IMR-90 (cell line): ENCODE data around the gene ZNF618. TPM values are rescaled to one million over a fixed set of nuclear protein-coding genes. Genes with fewer than 3 reads are reported as not detected.

Source experiments
- ATAC-seq: fragments of 200-7000 bp; cut with Tn5 transposase; 2 replicates; pipeline ENCODE4 v1.9.1; 2020; ENCODE audit warnings: low read depth, mild to moderate bottlenecking, moderate library complexity
- BruUV-seq: library from RNA; stranded (reverse); fragments of 400-500 nt; replicated peaks from 2 replicates; lab custom pipeline; 2021; lab: Mats Ljungman, UMichigan
- CTCF ChIA-PET: fragments of 300-600 bp; formaldehyde crosslinking; extraction: SDS; loops from one replicate; lab custom pipeline; 2021; ENCODE audit warnings: antibody characterized with exemption; lab: Yijun Ruan, JAX
- POLR2A ChIA-PET: fragments of 300-600 bp; sonication (Branson Sonifier 250); formaldehyde crosslinking; loops from one replicate; lab custom pipeline; 2022; ENCODE audit warnings: antibody characterized with exemption; ENCODE audit not compliant: unreplicated experiment; lab: Charles Lee
- DNase-seq: peaks from one replicate; pipeline ENCODE4 v3.0.0; 2013
- H2AFZ ChIP-seq: replicated peaks from 2 replicates; pipeline ENCODE3; 2013; ENCODE audit warnings: low read length, mild to moderate bottlenecking; ENCODE audit not compliant: poor library complexity
- H2AK5ac ChIP-seq: 2 replicates; pipeline ENCODE4 v1.6.1; 2013; ENCODE audit warnings: low read depth, low read length, inconsistent platforms
- H2AK9ac ChIP-seq: replicated peaks from 2 replicates; pipeline ENCODE3; 2013; ENCODE audit warnings: mild to moderate bottlenecking, low read depth, low read length, moderate library complexity; ENCODE audit not compliant: poor library complexity
- H2BK120ac ChIP-seq: 2 replicates; pipeline ENCODE4 v1.6.1; 2013; ENCODE audit warnings: low read depth, low read length, inconsistent platforms
- H2BK15ac ChIP-seq: 3 replicates; pipeline ENCODE4 v1.6.1; 2013; ENCODE audit warnings: low read depth, low read length, inconsistent platforms
- H2BK20ac ChIP-seq: 2 replicates; pipeline ENCODE4 v1.6.1; 2013; ENCODE audit warnings: low read depth, mild to moderate bottlenecking, inconsistent platforms, low read length, moderate library complexity
- H2BK5ac ChIP-seq: 2 replicates; pipeline ENCODE4 v1.6.1; 2013; ENCODE audit warnings: mild to moderate bottlenecking, low read depth, low read length, inconsistent platforms; ENCODE audit not compliant: poor library complexity, severe bottlenecking
- H3K14ac ChIP-seq: replicated peaks from 2 replicates; pipeline ENCODE4 v1.6.1; 2013; ENCODE audit warnings: low read depth, low read length, inconsistent platforms
- H3K18ac ChIP-seq: 2 replicates; pipeline ENCODE4 v1.6.1; 2013; ENCODE audit warnings: low read depth, low read length, control low read depth
- H3K23ac ChIP-seq: 2 replicates; pipeline ENCODE4 v1.6.1; 2013; ENCODE audit warnings: low read depth, low read length, inconsistent platforms
- H3K27ac ChIP-seq: 2 replicates; pipeline ENCODE4 v1.5.1; 2013; ENCODE audit warnings: mild to moderate bottlenecking, control low read depth, low read length; ENCODE audit not compliant: insufficient read depth
- H3K27me3 ChIP-seq: 2 replicates; pipeline ENCODE4 v1.6.1; 2013; ENCODE audit warnings: low read length; ENCODE audit not compliant: control insufficient read depth, insufficient read depth
- H3K36me3 ChIP-seq: 2 replicates; pipeline ENCODE4 v1.6.1; 2013; ENCODE audit warnings: low read length, mixed read lengths; ENCODE audit not compliant: control insufficient read depth, insufficient read depth
- H3K4ac ChIP-seq: 2 replicates; pipeline ENCODE4 v1.6.1; 2013; ENCODE audit warnings: low read depth, low read length, inconsistent platforms
- H3K4me1 ChIP-seq: 2 replicates; pipeline ENCODE4 v1.6.1; 2013; ENCODE audit warnings: low read length, mixed read lengths; ENCODE audit not compliant: control insufficient read depth, insufficient read depth
- H3K4me2 ChIP-seq: 2 replicates; pipeline ENCODE4 v1.6.1; 2013; ENCODE audit warnings: low read depth, mild to moderate bottlenecking, control low read depth, low read length, moderate library complexity
- H3K4me3 ChIP-seq: 2 replicates; pipeline ENCODE4 v1.5.1; 2013; ENCODE audit warnings: low read depth, mild to moderate bottlenecking, control low read depth, low read length, moderate library complexity; ENCODE audit not compliant: insufficient read depth
- H3K56ac ChIP-seq: 2 replicates; pipeline ENCODE4 v1.6.1; 2013; ENCODE audit warnings: low read length, inconsistent platforms; ENCODE audit not compliant: insufficient read depth; ENCODE audit errors: extremely low read depth
- H3K79me1 ChIP-seq, 2 experiments: 2 replicates each; pipeline ENCODE4 v1.6.1; 2013; ENCODE audit warnings: low read length in 2 of 2, inconsistent platforms in 1 of 2, low read depth in 1 of 2
- H3K9ac ChIP-seq: 2 replicates; pipeline ENCODE4 v1.6.1; 2013; ENCODE audit warnings: low read depth, low read length, control low read depth
- H3K9me1 ChIP-seq: 2 replicates; pipeline ENCODE4 v1.6.1; 2013; ENCODE audit warnings: low read length, inconsistent platforms; ENCODE audit not compliant: insufficient read depth
- H3K9me3 ChIP-seq: 2 replicates; pipeline ENCODE4 v1.6.1; 2013; ENCODE audit warnings: low read length; ENCODE audit not compliant: control insufficient read depth, insufficient read depth
- H4K20me1 ChIP-seq: 2 replicates; pipeline ENCODE4 v1.6.1; 2013; ENCODE audit warnings: low read length, inconsistent platforms; ENCODE audit not compliant: insufficient read depth
- H4K5ac ChIP-seq: 2 replicates; pipeline ENCODE4 v1.6.1; 2013; ENCODE audit warnings: mild to moderate bottlenecking, low read depth, low read length, control low read depth
- H4K8ac ChIP-seq, 2 experiments: 2 replicates each; pipeline ENCODE4 v1.6.1; 2013; ENCODE audit warnings: low read depth in 2 of 2, low read length in 2 of 2, control low read depth in 1 of 2, inconsistent platforms in 1 of 2
- H4K91ac ChIP-seq: 2 replicates; pipeline ENCODE4 v1.6.1; 2013; ENCODE audit warnings: low read depth, low read length, inconsistent platforms; ENCODE audit not compliant: insufficient read depth
- ELK1 ChIP-seq: fragments of 150-350 bp; IDR thresholded peaks from 2 replicates; pipeline ENCODE4 v1.6.1; 2016; ENCODE audit warnings: low read depth, mild to moderate bottlenecking, low read length, moderate library complexity, borderline replicate concordance
- MAZ ChIP-seq: IDR thresholded peaks from 2 replicates; pipeline ENCODE4 v1.6.1; 2012; ENCODE audit warnings: low read depth, mild to moderate bottlenecking, low read length, improper control_type of control experiment, moderate library complexity, borderline replicate concordance
- RFX5 ChIP-seq: IDR thresholded peaks from 2 replicates; pipeline ENCODE4 v1.8.0; 2012; ENCODE audit warnings: low read depth, mild to moderate bottlenecking, low read length, moderate library complexity
- dilution Hi-C: fragments of 300-500 bp; cut with HindIII; formaldehyde crosslinking; loops from one replicate; pipeline ENCODE4 v1.14.3; 2018; ENCODE audit warnings: low sequenced_read_pairs; ENCODE audit not compliant: unreplicated experiment
- in situ Hi-C: fragments of 300-500 bp; cut with MboI; formaldehyde crosslinking; loops from 3 replicates; pipeline ENCODE4 v1.14.3; 2019; ENCODE audit warnings: low sequenced_read_pairs, inconsistent platforms, mixed read lengths
- intact Hi-C: fragments of 100-400 bp; cut with micrococcal nuclease; formaldehyde crosslinking; loops from 2 replicates; pipeline ENCODE4 v1.10.0; 2022
- polyA plus RNA-seq, 3 experiments: library from polyadenylated mRNA; depleted of rRNA; stranded (reverse); fragments of >200 nt; gene quantifications; 2 replicates each; pipeline ENCODE4 v1.2.3, GENCODE V29; 2012; ENCODE audit warnings: low replicate concordance in 1 of 3
- total RNA-seq: library from RNA; depleted of rRNA; stranded (reverse); fragments of >200 nt; gene quantifications from 2 replicates; pipeline ENCODE4 v1.2.3, GENCODE V29; 2012
- TF ChIP-seq, protein P1 (sequence below): fragments of 150-350 bp; IDR thresholded peaks from 2 replicates; pipeline ENCODE4 v1.6.1; 2017; ENCODE audit warnings: mild to moderate bottlenecking, antibody characterized with exemption, low read length, low read depth

The ZNF618 gene
- total and polyA plus RNA-seq, 2 of the 4 experiments (the other 2 are of a cell fraction), result 8.2 to 9.4 TPM

GRCh38 chr9:114014044-114014443, 137.9 kb downstream of the ZNF618 start:
- H2AK5ac ChIP-seq, result no peak overlapping the region
- no peak overlapping the region for H3K27ac ChIP-seq
- H2BK120ac ChIP-seq, result no peak overlapping the region
- no peak overlapping the region for H3K18ac ChIP-seq
- peaks cover 0 to 4% of the 10 kb centered on the region in 2 experiments; a peak in 1 of 4 replicates for H3K79me1 ChIP-seq
- H4K91ac ChIP-seq, result no peak overlapping the region
- no peak overlapping the region for H2BK15ac ChIP-seq
- no peak overlapping the region for H3K4ac ChIP-seq
- no TSS peak for BruUV-seq
- H3K56ac ChIP-seq, result no peak overlapping the region
- H3K9me3 ChIP-seq, result no peaks in the 10 kb centered on the region
- POLR2A ChIA-PET, result no interaction called here
- H4K5ac ChIP-seq, result no peak overlapping the region
- H3K23ac ChIP-seq, result no peak overlapping the region
- H3K9me1 ChIP-seq, result peaks cover 7% of the 10 kb centered on the region; the same call in 1 of the 2 replicates
- peaks cover 41% of the 10 kb centered on the region for H3K36me3 ChIP-seq
- CTCF ChIA-PET, result no interaction called here
- intact Hi-C loops (no loop called here), dilution Hi-C loops (no loop called here), in situ Hi-C loops (no loop called here)
- H4K20me1 ChIP-seq, result no peaks in the 10 kb centered on the region
- H3K4me2 ChIP-seq, result no peak overlapping the region
- no peak overlapping the region for H3K14ac ChIP-seq
- no peak overlapping the region for H2AFZ ChIP-seq
- DNase-seq, result no peak
- H3K9ac ChIP-seq, result no peak overlapping the region
- no peaks in the 10 kb centered on the region for H3K27me3 ChIP-seq
- H4K8ac ChIP-seq, result no peak overlapping the region
- no peaks in the 10 kb centered on the region for H3K4me1 ChIP-seq
- TF ChIP-seq RFX5 (no peak), MAZ (no peak), ELK1 (no peak)
- TF ChIP-seq, protein P1, sequence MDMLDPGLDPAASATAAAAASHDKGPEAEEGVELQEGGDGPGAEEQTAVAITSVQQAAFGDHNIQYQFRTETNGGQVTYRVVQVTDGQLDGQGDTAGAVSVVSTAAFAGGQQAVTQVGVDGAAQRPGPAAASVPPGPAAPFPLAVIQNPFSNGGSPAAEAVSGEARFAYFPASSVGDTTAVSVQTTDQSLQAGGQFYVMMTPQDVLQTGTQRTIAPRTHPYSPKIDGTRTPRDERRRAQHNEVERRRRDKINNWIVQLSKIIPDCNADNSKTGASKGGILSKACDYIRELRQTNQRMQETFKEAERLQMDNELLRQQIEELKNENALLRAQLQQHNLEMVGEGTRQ, result no peak
- no peak overlapping the region for H2AK9ac ChIP-seq
- H2BK20ac ChIP-seq, result no peak overlapping the region
- H2BK5ac ChIP-seq, result no peak overlapping the region
- no peak for ATAC-seq
- no peak overlapping the region for H3K4me3 ChIP-seq
